HepG2 (cell line): ENCODE results near the gene SLC29A2. TPM values are rescaled to one million over a fixed set of nuclear protein-coding genes. Genes with fewer than 3 reads are reported as not detected.

Source experiments
- BATF2 ChIP-seq: sonication (generic); formaldehyde crosslinking; IDR thresholded peaks from 2 replicates; pipeline ENCODE4 v1.8.0; 2022; ENCODE audit warnings: mild to moderate bottlenecking, missing genetic modification reagents, moderate library complexity
- CEBPG ChIP-seq: IDR thresholded peaks from 2 replicates; pipeline ENCODE4 v1.6.1; 2016
- DBP ChIP-seq: sonication (generic); formaldehyde crosslinking; IDR thresholded peaks from 2 replicates; pipeline ENCODE4 v1.4.0; 2020; ENCODE audit warnings: missing genetic modification reagents; ENCODE audit errors: not compliant biosample characterization
- EEA1 ChIP-seq: sonication (generic); formaldehyde crosslinking; IDR thresholded peaks from 2 replicates; pipeline ENCODE4 v1.5.1; 2020; ENCODE audit warnings: mild to moderate bottlenecking, missing genetic modification reagents, borderline replicate concordance
- ETV6 ChIP-seq: sonication (generic); formaldehyde crosslinking; conservative IDR thresholded peaks from 2 replicates; pipeline ENCODE4 v1.4.0; 2020; ENCODE audit warnings: missing genetic modification reagents
- HDAC2 ChIP-seq: sonication (generic); formaldehyde crosslinking; IDR thresholded peaks from 2 replicates; pipeline ENCODE4 v1.4.0; 2020; ENCODE audit warnings: missing genetic modification reagents
- HMGXB3 ChIP-seq: sonication (generic); formaldehyde crosslinking; IDR thresholded peaks from 2 replicates; pipeline ENCODE4 v1.4.0; 2020; ENCODE audit warnings: missing genetic modification reagents, borderline replicate concordance
- IKZF1 ChIP-seq: fragments of 450-650 bp; IDR thresholded peaks from 2 replicates; pipeline ENCODE4 v1.7.1; 2016
- MAFK ChIP-seq, 2 experiments: IDR thresholded peaks in 1 of 2; conservative IDR thresholded peaks in 1 of 2; 2 replicates each; pipeline ENCODE4 v1.6.1; 2011; ENCODE audit warnings: improper control_type of control experiment in 2 of 2, low read length in 2 of 2
- MAZ ChIP-seq, 2 experiments: sonication (generic) in 1 of 2; formaldehyde crosslinking in 1 of 2; IDR thresholded peaks; 2 replicates each; pipeline versions ENCODE4 v1.5.0 to v1.6.1; 2012 to 2020; ENCODE audit warnings: low read depth in 2 of 2, mild to moderate bottlenecking in 2 of 2, borderline replicate concordance in 1 of 2, improper control_type of control experiment in 1 of 2, low read length in 1 of 2, missing genetic modification reagents in 1 of 2, moderate library complexity in 1 of 2
- NCOA1 ChIP-seq: sonication (generic); formaldehyde crosslinking; IDR thresholded peaks from 2 replicates; pipeline ENCODE4 v1.9.0; 2021; ENCODE audit warnings: missing genetic modification reagents
- NR2F6 ChIP-seq, 2 experiments: IDR thresholded peaks; 2 replicates each; pipeline ENCODE4 v1.6.1; 2016; ENCODE audit warnings: antibody characterized with exemption in 1 of 2, mild to moderate bottlenecking in 1 of 2
- RXRA ChIP-seq: sonication (generic); formaldehyde crosslinking; IDR thresholded peaks from 2 replicates; pipeline ENCODE4 v1.5.1; 2020; ENCODE audit warnings: missing genetic modification reagents
- UBTF ChIP-seq: sonication (generic); formaldehyde crosslinking; IDR thresholded peaks from 2 replicates; pipeline ENCODE4 v1.4.0; 2020; ENCODE audit warnings: mild to moderate bottlenecking, missing genetic modification reagents
- ZBTB8A ChIP-seq: sonication (generic); formaldehyde crosslinking; IDR thresholded peaks from 2 replicates; pipeline ENCODE4 v1.4.0; 2020; ENCODE audit warnings: mild to moderate bottlenecking, low read depth, missing genetic modification reagents, borderline replicate concordance
- ZGPAT ChIP-seq: IDR thresholded peaks from 2 replicates; pipeline ENCODE4 v1.6.1; 2016; ENCODE audit warnings: mild to moderate bottlenecking
- ZMAT5 ChIP-seq: sonication (generic); formaldehyde crosslinking; IDR thresholded peaks from 2 replicates; pipeline ENCODE4 v1.5.0; 2020; ENCODE audit warnings: mild to moderate bottlenecking, low read depth, missing genetic modification reagents, borderline replicate concordance
- ZNF343 ChIP-seq: sonication (generic); formaldehyde crosslinking; IDR thresholded peaks from 2 replicates; pipeline ENCODE4 v1.4.0; 2020; ENCODE audit warnings: mild to moderate bottlenecking, missing genetic modification reagents
- polyA plus RNA-seq, 8 experiments: library from polyadenylated mRNA; depleted of rRNA in 3 of 8; stranded (reverse) in 7 of 8; unstranded in 1 of 8; fragments of >200 nt; fragmentation: Illumina TruSeq in 4 of 8; extraction: Trizol in 4 of 8; gene quantifications; 2 replicates each; pipeline versions ENCODE4 v1.2.1 to v1.2.3, GENCODE V29; 2011 to 2016; ENCODE audit warnings: low read depth in 4 of 8, missing spikeins in 1 of 8, mixed read lengths in 1 of 8; ENCODE audit not compliant: insufficient read depth in 1 of 8
- total RNA-seq, 5 experiments: library from RNA; depleted of rRNA; stranded (reverse); fragments of >200 nt; fragmentation: Illumina TruSeq; extraction: Trizol; gene quantifications; 2 replicates each; pipeline ENCODE4 v1.2.3, GENCODE V29; 2016; ENCODE audit warnings: low read depth in 1 of 5

The SLC29A2 gene
- total and polyA plus RNA-seq, 2 of the 13 experiments (the other 11 are each of a cell fraction or from before 2014, with no cell fraction given), result 0.63 to 0.66 TPM

GRCh38 chr11:66317723-66318599 lies 53.6 kb downstream of the SLC29A2 start (continued):
- TF ChIP-seq UBTF (CRISPR knock-in tag) (peak; percentile 53; the same call in 1 of the 2 replicates), RXRA (no peak), NCOA1 (CRISPR knock-in tag) (no peak), ZMAT5 (CRISPR knock-in tag) (no peak), HDAC2 (no peak), ZBTB8A (CRISPR knock-in tag) (no peak), ZNF343 (no peak), DBP (CRISPR knock-in tag) (no peak), ZGPAT (0 out of 2 replicates have a peak, but pooled peaks have one; percentile 30), BATF2 (CRISPR knock-in tag) (no peak), MAFK (conservative IDR thresholded peaks at IDR 0.05 in 1 of 2, IDR thresholded peaks at IDR 0.05 in 1 of 2; ENCODE audit: low read length in 2 of 2) (peak; percentile 57 to 78; a peak in 3 of 4 replicates), CEBPG (CRISPR knock-in tag) (peak; percentile 95), ETV6 (CRISPR knock-in tag) (no peak), EEA1 (CRISPR knock-in tag) (no peak), MAZ (IDR thresholded peaks at IDR 0.05; ENCODE audit: borderline replicate concordance, low read depth, low read length) (no peak), MAZ (CRISPR knock-in tag; IDR thresholded peaks at IDR 0.05; ENCODE audit: low read depth) (no peak), NR2F6 (IDR thresholded peaks at IDR 0.05) (no peak), NR2F6 (CRISPR knock-in tag; IDR thresholded peaks at IDR 0.05) (0 out of 2 replicates have a peak, but pooled peaks have one; percentile 10), IKZF1 (no peak), HMGXB3 (CRISPR knock-in tag) (no peak)
